SK-N-SH treated with all-trans-retinoic acid at 6 μM for 48 hours (cell line): Measurements from ENCODE around the gene TEX36.

Experiments used
- ARNTL ChIP-seq: fragments of 450-650 bp; formaldehyde crosslinking; IDR thresholded peaks from 2 replicates; pipeline ENCODE4 v1.5.0; 2020; ENCODE audit warnings: low read depth, mild to moderate bottlenecking, moderate library complexity, borderline replicate concordance
- GLIS3 ChIP-seq: fragments of 250-450 bp; sonication (Bioruptor Pico); IDR thresholded peaks from 2 replicates; pipeline ENCODE4 v1.5.0; 2020; ENCODE audit warnings: mild to moderate bottlenecking, moderate library complexity
- ISL1 ChIP-seq: fragments of 250-450 bp; sonication (Bioruptor Pico); IDR thresholded peaks from 2 replicates; pipeline ENCODE4 v2.1.2; 2022; ENCODE audit warnings: mild to moderate bottlenecking, moderate library complexity
- RARB ChIP-seq: fragments of 250-450 bp; sonication (Bioruptor Pico); IDR thresholded peaks from 2 replicates; pipeline ENCODE4 v1.8.0; 2021; ENCODE audit warnings: mild to moderate bottlenecking, moderate library complexity
- SNAI2 ChIP-seq: fragments of 250-450 bp; sonication (Bioruptor Pico); IDR thresholded peaks from 2 replicates; pipeline ENCODE4 v1.5.0; 2020; ENCODE audit warnings: mild to moderate bottlenecking, moderate library complexity
- TCF4 ChIP-seq: fragments of 250-450 bp; sonication (Bioruptor Pico); IDR thresholded peaks from 2 replicates; pipeline ENCODE4 v1.8.0; 2021; ENCODE audit warnings: mild to moderate bottlenecking, moderate library complexity, borderline replicate concordance
- TOX ChIP-seq: fragments of 250-450 bp; sonication (Bioruptor Pico); IDR thresholded peaks from 2 replicates; pipeline ENCODE4 v1.8.0; 2021; ENCODE audit warnings: mild to moderate bottlenecking, moderate library complexity, borderline replicate concordance
- ZC3H10 ChIP-seq: fragments of 250-450 bp; sonication (Bioruptor Pico); IDR thresholded peaks from 2 replicates; pipeline ENCODE4 v1.5.1; 2021; ENCODE audit warnings: mild to moderate bottlenecking, moderate library complexity
- ZFP3 ChIP-seq: fragments of 250-450 bp; sonication (Bioruptor Pico); IDR thresholded peaks from 2 replicates; pipeline ENCODE4 v1.5.0; 2020; ENCODE audit warnings: mild to moderate bottlenecking, moderate library complexity
- ZFP30 ChIP-seq: fragments of 450-650 bp; formaldehyde crosslinking; IDR thresholded peaks from 2 replicates; pipeline ENCODE4 v1.5.0; 2022; ENCODE audit warnings: mild to moderate bottlenecking, moderate library complexity
- TF ChIP-seq, protein P1 (sequence below): fragments of 250-450 bp; sonication (Bioruptor Pico); IDR thresholded peaks from 2 replicates; pipeline ENCODE4 v1.8.0; 2021; ENCODE audit warnings: low read depth, mild to moderate bottlenecking, moderate library complexity, borderline replicate concordance
- TF ChIP-seq, protein P2 (sequence below): fragments of 250-450 bp; sonication (Bioruptor Pico); IDR thresholded peaks from 2 replicates; pipeline ENCODE4 v1.8.0; 2020; ENCODE audit warnings: mild to moderate bottlenecking, moderate library complexity, borderline replicate concordance

DNA sequence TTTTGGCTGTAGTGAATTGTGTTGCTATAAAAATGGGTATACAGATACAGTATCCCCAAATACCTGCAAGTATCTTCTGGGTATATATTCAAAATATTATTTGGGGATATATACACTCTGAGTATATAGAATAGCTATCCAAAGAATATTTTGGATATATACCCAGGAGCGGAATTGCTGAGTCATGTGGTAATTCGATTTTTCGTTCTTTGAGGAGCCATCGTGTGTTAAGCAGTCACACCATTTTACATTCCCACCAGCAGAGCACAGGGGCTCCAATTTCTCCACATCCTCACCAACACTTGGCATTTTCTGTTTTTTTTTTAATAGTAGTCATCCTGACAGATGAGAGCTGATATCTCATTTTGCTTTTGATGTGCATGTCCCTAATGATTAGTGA lies 61.9 kb downstream of the TEX36 start:
- TF ChIP-seq RARB, result no peak
- TF ChIP-seq, protein P1, sequence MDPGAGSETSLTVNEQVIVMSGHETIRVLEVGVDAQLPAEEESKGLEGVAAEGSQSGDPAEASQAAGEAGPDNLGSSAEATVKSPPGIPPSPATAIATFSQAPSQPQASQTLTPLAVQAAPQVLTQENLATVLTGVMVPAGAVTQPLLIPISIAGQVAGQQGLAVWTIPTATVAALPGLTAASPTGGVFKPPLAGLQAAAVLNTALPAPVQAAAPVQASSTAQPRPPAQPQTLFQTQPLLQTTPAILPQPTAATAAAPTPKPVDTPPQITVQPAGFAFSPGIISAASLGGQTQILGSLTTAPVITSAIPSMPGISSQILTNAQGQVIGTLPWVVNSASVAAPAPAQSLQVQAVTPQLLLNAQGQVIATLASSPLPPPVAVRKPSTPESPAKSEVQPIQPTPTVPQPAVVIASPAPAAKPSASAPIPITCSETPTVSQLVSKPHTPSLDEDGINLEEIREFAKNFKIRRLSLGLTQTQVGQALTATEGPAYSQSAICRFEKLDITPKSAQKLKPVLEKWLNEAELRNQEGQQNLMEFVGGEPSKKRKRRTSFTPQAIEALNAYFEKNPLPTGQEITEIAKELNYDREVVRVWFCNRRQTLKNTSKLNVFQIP (CRISPR knock-in tag), result no peak
- no peak for TF ChIP-seq ARNTL (CRISPR knock-in tag)
- TF ChIP-seq, protein P2, sequence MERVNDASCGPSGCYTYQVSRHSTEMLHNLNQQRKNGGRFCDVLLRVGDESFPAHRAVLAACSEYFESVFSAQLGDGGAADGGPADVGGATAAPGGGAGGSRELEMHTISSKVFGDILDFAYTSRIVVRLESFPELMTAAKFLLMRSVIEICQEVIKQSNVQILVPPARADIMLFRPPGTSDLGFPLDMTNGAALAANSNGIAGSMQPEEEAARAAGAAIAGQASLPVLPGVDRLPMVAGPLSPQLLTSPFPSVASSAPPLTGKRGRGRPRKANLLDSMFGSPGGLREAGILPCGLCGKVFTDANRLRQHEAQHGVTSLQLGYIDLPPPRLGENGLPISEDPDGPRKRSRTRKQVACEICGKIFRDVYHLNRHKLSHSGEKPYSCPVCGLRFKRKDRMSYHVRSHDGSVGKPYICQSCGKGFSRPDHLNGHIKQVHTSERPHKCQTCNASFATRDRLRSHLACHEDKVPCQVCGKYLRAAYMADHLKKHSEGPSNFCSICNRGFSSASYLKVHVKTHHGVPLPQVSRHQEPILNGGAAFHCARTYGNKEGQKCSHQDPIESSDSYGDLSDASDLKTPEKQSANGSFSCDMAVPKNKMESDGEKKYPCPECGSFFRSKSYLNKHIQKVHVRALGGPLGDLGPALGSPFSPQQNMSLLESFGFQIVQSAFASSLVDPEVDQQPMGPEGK, result no peak
- no peak for TF ChIP-seq TCF4
- no peak for TF ChIP-seq ZC3H10 (CRISPR knock-in tag)
- TF ChIP-seq TOX (CRISPR knock-in tag), result no peak
- no peak for TF ChIP-seq SNAI2 (CRISPR knock-in tag)
- no peak for TF ChIP-seq GLIS3 (CRISPR knock-in tag)
- TF ChIP-seq ZFP30 (CRISPR knock-in tag), result no peak
- TF ChIP-seq ISL1 (CRISPR knock-in tag), result no peak
- no peak for TF ChIP-seq ZFP3
